Measurements from ENCODE around the gene ECEL1. TPM values are rescaled to one million over a fixed set of nuclear protein-coding genes. Genes with fewer than 3 reads are reported as not detected.
"Not testable (repeated sequence)": the region's sequence is repeated elsewhere in the genome, so short reads cannot be mapped to it uniquely, and the experiment has no call there.

Gene ECEL1
- total RNA-seq, 2 experiments from 2014 or later = 0.56 to 0.72 TPM

DNA sequence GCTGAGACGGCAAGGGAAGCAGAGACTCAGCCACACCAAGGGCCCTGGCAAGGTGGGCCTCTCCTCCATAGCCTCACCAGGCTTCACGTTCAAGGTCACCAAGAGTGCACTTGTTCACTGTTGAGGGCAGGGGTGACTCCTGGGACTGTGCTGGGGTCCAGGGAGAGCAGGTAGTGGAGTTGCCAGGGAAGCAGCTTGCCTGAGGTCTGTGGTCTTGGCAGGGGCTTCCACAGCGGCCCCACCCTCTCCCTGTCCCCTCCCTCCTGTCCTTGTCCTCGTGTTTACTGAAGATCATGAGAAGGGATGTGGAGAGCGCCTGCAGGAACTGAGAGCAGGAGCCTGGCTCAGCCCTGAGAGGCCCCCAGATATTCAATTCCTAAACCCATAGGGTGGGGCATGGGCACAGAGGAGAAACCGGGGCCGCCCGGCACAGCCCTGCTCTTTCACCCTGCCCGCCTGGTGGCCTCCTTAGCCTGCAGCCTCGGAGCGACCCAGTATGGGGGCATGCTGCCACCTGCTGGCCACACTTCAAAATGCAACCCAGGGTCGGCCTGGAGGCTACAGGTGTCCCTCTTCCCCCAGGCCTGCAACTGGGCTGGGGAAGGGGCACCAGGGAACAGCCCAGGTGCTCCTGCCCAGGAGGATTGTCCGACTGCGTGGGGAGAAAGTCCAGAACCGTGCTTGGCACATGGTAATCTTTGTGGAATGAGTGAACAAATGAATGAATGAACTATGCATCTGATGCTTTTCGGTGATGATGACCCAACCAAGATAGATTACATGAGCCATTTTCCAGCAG, 47.2 kb downstream of the ECEL1 start:
- H3K27ac Mint-ChIP-seq; H3K4me3 Mint-ChIP-seq; H3K4me1 Mint-ChIP-seq (ENCODE audit: low read depth); H3K36me3 Mint-ChIP-seq (ENCODE audit: low read depth); POLR2A ChIA-PET; H3K9me3 Mint-ChIP-seq; H3K27me3 Mint-ChIP-seq: not testable (repeated sequence)
- peak; percentile 91 for ATAC-seq
- TF ChIP-seq, protein P1, sequence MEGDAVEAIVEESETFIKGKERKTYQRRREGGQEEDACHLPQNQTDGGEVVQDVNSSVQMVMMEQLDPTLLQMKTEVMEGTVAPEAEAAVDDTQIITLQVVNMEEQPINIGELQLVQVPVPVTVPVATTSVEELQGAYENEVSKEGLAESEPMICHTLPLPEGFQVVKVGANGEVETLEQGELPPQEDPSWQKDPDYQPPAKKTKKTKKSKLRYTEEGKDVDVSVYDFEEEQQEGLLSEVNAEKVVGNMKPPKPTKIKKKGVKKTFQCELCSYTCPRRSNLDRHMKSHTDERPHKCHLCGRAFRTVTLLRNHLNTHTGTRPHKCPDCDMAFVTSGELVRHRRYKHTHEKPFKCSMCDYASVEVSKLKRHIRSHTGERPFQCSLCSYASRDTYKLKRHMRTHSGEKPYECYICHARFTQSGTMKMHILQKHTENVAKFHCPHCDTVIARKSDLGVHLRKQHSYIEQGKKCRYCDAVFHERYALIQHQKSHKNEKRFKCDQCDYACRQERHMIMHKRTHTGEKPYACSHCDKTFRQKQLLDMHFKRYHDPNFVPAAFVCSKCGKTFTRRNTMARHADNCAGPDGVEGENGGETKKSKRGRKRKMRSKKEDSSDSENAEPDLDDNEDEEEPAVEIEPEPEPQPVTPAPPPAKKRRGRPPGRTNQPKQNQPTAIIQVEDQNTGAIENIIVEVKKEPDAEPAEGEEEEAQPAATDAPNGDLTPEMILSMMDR (IDR thresholded peaks at IDR 0.05) = peak; percentile 85
- peak; percentile 94 for DNase-seq
- intact Hi-C loops (cut with micrococcal nuclease) = loop anchor here (5.0 kb wide), 1 partner anchor 538 kb away; no protein-coding TSS in a partner anchor
- CTCF ChIA-PET = interaction anchor here (0.6 to 1.9 kb wide), 16 partner anchors 10 to 540 kb away, joined by 3 to 15 read pairs (median 4); partner anchors contain the start of genes ALPG, NPPC and PRSS56

DNA sequence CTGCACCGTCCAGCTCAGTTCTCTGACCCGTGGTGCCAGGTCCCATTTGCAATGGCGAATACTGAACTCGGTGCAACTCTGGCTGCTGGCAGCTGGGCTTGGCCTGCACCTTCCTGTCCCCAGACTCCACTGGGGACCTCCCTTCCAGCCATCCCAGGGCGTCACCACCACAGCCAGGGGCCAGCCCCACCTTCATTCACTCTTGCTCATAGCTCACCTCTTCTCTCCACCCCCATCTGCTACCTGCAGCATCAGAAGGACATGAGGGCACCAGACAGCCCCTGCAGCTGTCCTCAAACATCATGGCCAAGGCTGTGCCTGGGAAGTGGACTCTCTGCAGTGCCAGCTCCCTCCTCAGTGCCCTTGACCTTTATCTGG, 47.9 kb downstream of the ECEL1 start:
- peaks cover 1% of the 10 kb centered on the region for H3K27me3 Mint-ChIP-seq

DNA sequence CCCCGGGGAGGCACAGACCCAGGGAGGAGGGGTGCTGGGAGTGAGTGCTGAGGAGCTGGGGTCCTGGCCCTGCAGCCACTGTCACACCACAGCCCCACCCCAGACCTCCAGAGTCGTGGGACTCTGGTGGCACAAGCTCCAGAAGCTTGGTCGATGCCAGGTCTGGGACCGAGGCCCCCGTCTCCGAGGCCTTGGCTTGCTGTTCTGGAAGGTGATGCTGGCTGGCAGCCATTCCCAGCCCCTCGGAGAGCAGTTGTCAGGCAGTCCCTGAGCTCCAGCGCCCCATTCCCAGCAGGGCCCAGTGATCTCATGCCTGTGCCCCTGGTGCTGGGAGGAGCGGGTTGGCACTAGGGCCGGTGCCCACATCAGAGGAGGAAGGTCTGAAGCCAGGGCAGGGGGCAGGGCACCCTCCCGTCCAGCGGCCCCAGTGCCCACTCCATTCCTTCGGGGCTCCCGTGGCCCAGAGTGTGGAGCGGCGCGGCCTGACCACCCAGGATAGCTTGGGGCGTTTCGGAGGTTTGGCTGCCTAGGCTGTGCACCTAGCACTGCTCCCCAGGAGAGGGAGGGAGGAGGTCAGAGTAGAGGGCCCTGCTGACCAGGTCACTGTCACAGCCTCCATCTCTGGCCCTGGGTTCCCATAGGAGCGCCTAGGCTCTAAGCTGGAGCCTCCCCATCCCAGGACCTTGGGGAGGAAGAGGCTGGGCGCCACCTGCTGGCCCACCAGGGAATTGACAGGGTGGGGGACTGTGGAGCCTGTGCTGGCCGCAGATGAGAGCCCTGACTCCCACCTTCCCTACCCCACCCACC, 48.5 kb downstream of the ECEL1 start:
- no peaks in the 10 kb centered on the region for H3K9me3 Mint-ChIP-seq
- H3K36me3 Mint-ChIP-seq (ENCODE audit: low read depth) = no peaks in the 10 kb centered on the region
- ATAC-seq (peak; percentile 31), DNase-seq (no peak)
- peaks cover 5% of the 10 kb centered on the region for H3K4me1 Mint-ChIP-seq (ENCODE audit: low read depth)
- H3K27ac Mint-ChIP-seq = no peak overlapping the region
- H3K4me3 Mint-ChIP-seq = no peak overlapping the region
- ChIA-PET CTCF (interaction anchor here (0.6 to 1.9 kb wide), 22 partner anchors 9 to 541 kb away, joined by 3 to 15 read pairs (median 4); partner anchors contain the start of genes ALPG, NPPC and PRSS56), POLR2A (no interaction called here)
- TF ChIP-seq, protein P1 (IDR thresholded peaks at IDR 0.05) = peak; percentile 67
- intact Hi-C loops (cut with micrococcal nuclease) = no loop called here
- H3K27me3 Mint-ChIP-seq = peaks cover 1% of the 10 kb centered on the region

More for the DNA sequence above, 47.9 kb downstream of the ECEL1 start:
- CTCF ChIA-PET = interaction anchor here (0.6 to 1.9 kb wide), 18 partner anchors 10 to 542 kb away, joined by 3 to 15 read pairs (median 4); partner anchors contain the start of genes ALPG, NPPC and PRSS56
- Mint-ChIP-seq H3K4me1 (ENCODE audit: low read depth) (peaks cover 5% of the 10 kb centered on the region), H3K4me3 (no peak overlapping the region), H3K36me3 (ENCODE audit: low read depth) (no peaks in the 10 kb centered on the region), H3K9me3 (no peaks in the 10 kb centered on the region), H3K27ac (no peak overlapping the region)
- DNase-seq (no peak), ATAC-seq (no peak)
- intact Hi-C loops (cut with micrococcal nuclease) = loop anchor here (5.0 kb wide), 1 partner anchor 537 kb away; no protein-coding TSS in a partner anchor
- TF ChIP-seq, protein P1 (IDR thresholded peaks at IDR 0.05) = peak; percentile 36
- POLR2A ChIA-PET = no interaction called here

DNA sequence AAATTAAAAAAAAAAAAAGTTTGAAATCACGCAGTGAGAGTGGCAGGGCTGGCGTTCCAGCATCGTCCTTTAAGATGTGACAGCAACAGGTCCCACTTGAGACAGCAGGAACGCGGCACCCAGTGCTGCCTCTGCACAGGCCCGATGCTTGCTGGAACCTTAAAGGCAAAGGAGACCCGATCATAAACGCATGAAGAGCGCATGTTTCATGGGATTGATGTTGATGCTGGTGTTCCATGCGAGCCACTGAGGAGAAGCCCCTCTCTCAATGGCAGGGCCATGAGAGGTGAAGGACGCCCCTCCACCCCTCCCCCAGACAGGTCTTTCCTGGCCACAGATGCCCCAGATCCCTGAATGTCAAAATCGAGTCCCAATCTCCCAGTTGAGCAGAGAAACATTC, 49.5 kb downstream of the ECEL1 start:
- ChIA-PET CTCF (interaction anchor here (0.6 to 1.2 kb wide), 4 partner anchors 9 to 679 kb away, joined by 3 to 5 read pairs (median 3); no protein-coding TSS in a partner anchor), POLR2A (interaction anchor here (0.6 kb wide), 1 partner anchor 107 kb away, joined by 3 read pairs; no protein-coding TSS in a partner anchor)
- TF ChIP-seq, protein P1 (IDR thresholded peaks at IDR 0.05) = no peak
- no peak overlapping the region for H3K27ac Mint-ChIP-seq
- H3K9me3 Mint-ChIP-seq = no peaks in the 10 kb centered on the region
- DNase-seq (no peak), ATAC-seq (no peak)
- intact Hi-C loops (cut with micrococcal nuclease) = no loop called here
- peaks cover 5% of the 10 kb centered on the region for H3K4me1 Mint-ChIP-seq (ENCODE audit: low read depth)
- H3K27me3 Mint-ChIP-seq = peaks cover 1% of the 10 kb centered on the region
- H3K4me3 Mint-ChIP-seq = no peak overlapping the region
- H3K36me3 Mint-ChIP-seq (ENCODE audit: low read depth) = no peaks in the 10 kb centered on the region
